ENCODE results near the gene HVCN1.

Gene HVCN1

DNA sequence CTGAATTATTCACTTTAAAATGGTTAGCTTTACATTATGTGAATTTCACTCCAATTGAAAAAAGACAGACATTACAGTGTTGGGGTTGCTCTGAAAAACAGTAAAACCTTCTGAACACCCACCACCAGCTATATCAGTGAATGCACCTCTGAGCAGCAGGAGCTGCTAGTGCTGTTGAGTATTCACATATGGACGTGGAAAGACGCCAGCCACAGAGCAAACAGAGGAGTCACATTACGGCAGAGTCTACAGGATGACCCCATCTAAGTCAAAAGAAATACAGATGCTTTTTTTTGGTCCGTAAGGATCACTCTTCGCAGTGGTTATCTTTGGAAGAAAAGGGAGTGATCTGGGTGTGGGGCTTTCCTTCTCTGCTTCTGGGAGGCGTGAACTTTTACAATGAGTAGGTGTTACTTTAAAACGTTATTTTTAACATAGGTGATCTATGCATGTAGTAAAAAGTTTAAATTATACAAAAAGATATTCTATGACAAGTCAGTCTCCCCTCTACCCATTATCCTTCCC lies 4.5 kb downstream of the HVCN1 start:
- no peak for DNase-seq (ENCODE audit: low spot score)
- no peak for TF ChIP-seq CTCF (IDR thresholded peaks at IDR 0.05; ENCODE audit: borderline replicate concordance, control extremely low read depth, extremely low read depth, insufficient read depth, missing control alignments)
- in situ Hi-C loops (cut with MboI; ENCODE audit: low sequenced_read_pairs, unreplicated experiment), result no loop called here

GRCh38 chr12:110683888-110684287 lies 5.0 kb downstream of the HVCN1 start:
- DNase-seq (ENCODE audit: low spot score), result no peak

GRCh38 chr12:110680032-110680431 lies 8.9 kb downstream of the HVCN1 start:
- no peak for DNase-seq (ENCODE audit: low spot score)
- in situ Hi-C loops (cut with MboI; ENCODE audit: low sequenced_read_pairs, unreplicated experiment), result no loop called here
- no peak for TF ChIP-seq CTCF (IDR thresholded peaks at IDR 0.05; ENCODE audit: borderline replicate concordance, control extremely low read depth, extremely low read depth, insufficient read depth, missing control alignments)

More at GRCh38 chr12:110683888-110684287, 5.0 kb downstream of the HVCN1 start:
- TF ChIP-seq CTCF (IDR thresholded peaks at IDR 0.05; ENCODE audit: borderline replicate concordance, control extremely low read depth, extremely low read depth, insufficient read depth, missing control alignments), result no peak
- in situ Hi-C loops (cut with MboI; ENCODE audit: low sequenced_read_pairs, unreplicated experiment), result no loop called here

DNA sequence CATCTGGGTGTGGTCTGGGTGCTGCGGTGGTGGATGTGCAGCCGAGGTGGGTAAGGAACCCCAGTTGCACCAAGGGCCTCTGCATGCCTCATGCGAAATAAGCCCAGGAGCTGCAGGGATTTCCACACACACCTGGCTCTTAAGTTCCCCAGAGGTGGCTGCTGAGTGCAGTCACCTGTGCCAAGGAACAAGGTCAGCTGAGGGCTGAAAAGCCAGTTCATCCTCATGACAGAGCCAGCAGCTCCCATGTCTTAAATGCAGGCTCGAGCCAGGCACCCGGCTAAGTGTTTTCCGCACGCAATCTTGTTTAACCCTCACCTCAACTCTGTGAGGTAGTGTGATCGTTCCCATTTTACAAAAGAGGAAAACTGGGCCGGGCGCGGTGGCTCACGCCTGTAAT lies 9.7 kb downstream of the HVCN1 start:
- DNase-seq (ENCODE audit: low spot score), result no peak
- TF ChIP-seq CTCF (IDR thresholded peaks at IDR 0.05; ENCODE audit: borderline replicate concordance, control extremely low read depth, extremely low read depth, insufficient read depth, missing control alignments), result no peak
- in situ Hi-C loops (cut with MboI; ENCODE audit: low sequenced_read_pairs, unreplicated experiment), result no loop called here

GRCh38 chr12:110677982-110678381 lies 10.9 kb downstream of the HVCN1 start:
- in situ Hi-C loops (cut with MboI; ENCODE audit: low sequenced_read_pairs, unreplicated experiment), result no loop called here
- TF ChIP-seq CTCF (IDR thresholded peaks at IDR 0.05; ENCODE audit: borderline replicate concordance, control extremely low read depth, extremely low read depth, insufficient read depth, missing control alignments), result no peak
- no peak for DNase-seq (ENCODE audit: low spot score)

DNA sequence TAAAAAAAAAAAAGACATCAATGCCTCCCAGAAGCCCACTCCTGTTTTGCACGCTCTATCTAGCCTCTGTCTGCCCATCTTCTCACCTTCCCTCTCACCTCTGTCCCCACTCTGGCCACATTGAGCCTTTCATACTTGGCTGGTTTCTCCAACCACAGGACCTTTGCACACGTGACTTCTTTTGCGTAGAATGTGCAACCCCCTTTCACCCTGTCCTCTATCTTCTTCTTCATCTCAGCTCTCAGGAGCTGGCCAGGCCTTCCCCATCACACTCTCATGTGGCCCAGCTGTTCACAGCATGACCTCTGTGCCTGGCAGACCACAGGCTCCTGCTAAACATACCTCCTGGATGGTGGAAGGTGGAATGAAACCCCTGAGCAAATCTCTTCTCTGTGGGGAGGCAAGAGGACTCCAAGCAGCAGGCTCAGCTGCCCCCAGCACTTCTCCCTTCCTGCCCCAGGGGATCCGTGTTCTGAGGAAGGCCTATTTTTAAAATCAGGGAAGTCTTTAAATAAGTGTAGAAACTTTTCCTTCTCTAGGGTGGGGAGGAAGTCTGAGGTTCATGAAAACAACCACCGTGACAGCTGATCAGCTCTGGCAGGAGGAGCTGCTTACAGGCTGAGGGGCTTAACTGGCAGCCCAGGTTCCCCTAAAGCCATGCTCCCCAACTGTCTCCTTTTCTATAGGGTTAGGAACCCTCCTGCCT lies 11.6 kb downstream of the HVCN1 start:
- DNase-seq (ENCODE audit: low spot score), result peak; percentile 75
- TF ChIP-seq CTCF (IDR thresholded peaks at IDR 0.05; ENCODE audit: borderline replicate concordance, control extremely low read depth, extremely low read depth, insufficient read depth, missing control alignments), result no peak
- in situ Hi-C loops (cut with MboI; ENCODE audit: low sequenced_read_pairs, unreplicated experiment), result no loop called here

All from GM13976 (cell line).